ENCODE data around the gene GAREM1.

GRCh38 chr18:32324181-32324580 is 146.5 kb downstream of the GAREM1 start:
- TF ChIP-seq, protein P1, sequence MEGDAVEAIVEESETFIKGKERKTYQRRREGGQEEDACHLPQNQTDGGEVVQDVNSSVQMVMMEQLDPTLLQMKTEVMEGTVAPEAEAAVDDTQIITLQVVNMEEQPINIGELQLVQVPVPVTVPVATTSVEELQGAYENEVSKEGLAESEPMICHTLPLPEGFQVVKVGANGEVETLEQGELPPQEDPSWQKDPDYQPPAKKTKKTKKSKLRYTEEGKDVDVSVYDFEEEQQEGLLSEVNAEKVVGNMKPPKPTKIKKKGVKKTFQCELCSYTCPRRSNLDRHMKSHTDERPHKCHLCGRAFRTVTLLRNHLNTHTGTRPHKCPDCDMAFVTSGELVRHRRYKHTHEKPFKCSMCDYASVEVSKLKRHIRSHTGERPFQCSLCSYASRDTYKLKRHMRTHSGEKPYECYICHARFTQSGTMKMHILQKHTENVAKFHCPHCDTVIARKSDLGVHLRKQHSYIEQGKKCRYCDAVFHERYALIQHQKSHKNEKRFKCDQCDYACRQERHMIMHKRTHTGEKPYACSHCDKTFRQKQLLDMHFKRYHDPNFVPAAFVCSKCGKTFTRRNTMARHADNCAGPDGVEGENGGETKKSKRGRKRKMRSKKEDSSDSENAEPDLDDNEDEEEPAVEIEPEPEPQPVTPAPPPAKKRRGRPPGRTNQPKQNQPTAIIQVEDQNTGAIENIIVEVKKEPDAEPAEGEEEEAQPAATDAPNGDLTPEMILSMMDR (IDR thresholded peaks at IDR 0.05): no peak
- TF ChIP-seq EP300 (IDR thresholded peaks at IDR 0.05) (no peak), POLR2AphosphoS5 (IDR thresholded peaks at IDR 0.05) (no peak)
